Measurements from ENCODE around the gene APOC1.

GRCh38 chr19:44869733-44870470 lies 44.5 kb upstream of the APOC1 start:
- TF ChIP-seq CTCF (IDR thresholded peaks at IDR 0.05 in 4 of 5, conservative IDR thresholded peaks at IDR 0.05 in 1 of 5) = no peak
- TF ChIP-seq POLR2A (IDR thresholded peaks at IDR 0.05) = no peak
